RWPE2 (cell line): Measurements from ENCODE around the gene LTA4H.
A peak's percentile ranks its signal among the peaks of the same experiment; 100 is the strongest.

Experiments
- ATAC-seq: fragments of 200-7000 bp; cut with Tn5 transposase; 3 replicates; pipeline ENCODE4 v1.9.1; 2021; ENCODE audit warnings: low read depth
- DNase-seq: peaks from one replicate; pipeline ENCODE4 v3.0.0-alpha.2; 2020; ENCODE audit warnings: low spot score
- H3K27ac ChIP-seq: fragments of 450-650 bp; 2 replicates; pipeline ENCODE4 v1.5.1; 2017; ENCODE audit warnings: mild to moderate bottlenecking; ENCODE audit not compliant: poor library complexity, severe bottlenecking
- H3K27me3 ChIP-seq: fragments of 250-450 bp; sonication (Bioruptor Pico); 2 replicates; pipeline ENCODE4 v1.5.1; 2021; ENCODE audit warnings: mild to moderate bottlenecking, moderate library complexity; ENCODE audit not compliant: insufficient read depth, poor library complexity, severe bottlenecking
- H3K36me3 ChIP-seq: fragments of 250-450 bp; sonication (Bioruptor Pico); 2 replicates; pipeline ENCODE4 v1.5.1; 2020; ENCODE audit warnings: low read depth, mild to moderate bottlenecking, moderate library complexity
- H3K4me1 ChIP-seq: fragments of 250-450 bp; sonication (Bioruptor Pico); 2 replicates; pipeline ENCODE4 v1.5.1; 2021; ENCODE audit warnings: mild to moderate bottlenecking, moderate library complexity; ENCODE audit not compliant: insufficient read depth, poor library complexity, severe bottlenecking
- H3K4me3 ChIP-seq: fragments of 250-450 bp; sonication (Bioruptor Pico); 2 replicates; pipeline ENCODE4 v1.5.1; 2021; ENCODE audit warnings: mild to moderate bottlenecking, moderate library complexity; ENCODE audit not compliant: severe bottlenecking
- H3K9me3 ChIP-seq: fragments of 250-450 bp; sonication (Bioruptor Pico); 2 replicates; pipeline ENCODE4 v1.5.1; 2021; ENCODE audit warnings: mild to moderate bottlenecking, moderate library complexity; ENCODE audit not compliant: severe bottlenecking
- CTCF ChIP-seq: fragments of 450-650 bp; IDR thresholded peaks from one replicate; pipeline ENCODE4 v1.5.1; 2017; ENCODE audit warnings: mild to moderate bottlenecking, moderate library complexity; ENCODE audit not compliant: poor library complexity, severe bottlenecking

LTA4H gene

GRCh38 chr12:95999484-95999883 is 35.9 kb downstream of the LTA4H start:
- no peak for TF ChIP-seq CTCF
- peaks cover 38% of the 10 kb centered on the region for H3K36me3 ChIP-seq

GRCh38 chr12:95998611-95999286 is 36.6 kb downstream of the LTA4H start:
- Histone ChIP-seq H3K4me1 (no peaks in the 10 kb centered on the region), H3K27ac (no peak overlapping the region), H3K27me3 (no peaks in the 10 kb centered on the region), H3K9me3 (no peaks in the 10 kb centered on the region), H3K36me3 (peaks cover 32% of the 10 kb centered on the region), H3K4me3 (no peak overlapping the region)
- TF ChIP-seq CTCF: peak; percentile 51
- peak; percentile 64; the same call in 2 of the 3 replicates for ATAC-seq
- no peak for DNase-seq

More at GRCh38 chr12:95999484-95999883, 35.9 kb downstream of the LTA4H start:
- H3K4me3 ChIP-seq: no peak overlapping the region
- H3K27ac ChIP-seq: no peak overlapping the region
- no peaks in the 10 kb centered on the region for H3K9me3 ChIP-seq
- H3K4me1 ChIP-seq: no peaks in the 10 kb centered on the region
- ATAC-seq (no peak), DNase-seq (no peak)
- no peaks in the 10 kb centered on the region for H3K27me3 ChIP-seq

GRCh38 chr12:95997911-95998510 is 37.4 kb downstream of the LTA4H start:
- Histone ChIP-seq H3K9me3 (no peaks in the 10 kb centered on the region), H3K4me3 (no peak overlapping the region), H3K36me3 (peaks cover 25% of the 10 kb centered on the region), H3K27me3 (no peaks in the 10 kb centered on the region), H3K4me1 (no peaks in the 10 kb centered on the region), H3K27ac (no peak overlapping the region)
- DNase-seq (no peak), ATAC-seq (peak; percentile 31; the same call in 1 of the 3 replicates)
- TF ChIP-seq CTCF: no peak

- Histone ChIP-seq H3K9me3 (no peaks in the 10 kb centered on the region), H3K27me3 (no peaks in the 10 kb centered on the region), H3K4me3 (no peak overlapping the region), H3K27ac (no peak overlapping the region), H3K4me1 (no peaks in the 10 kb centered on the region), H3K36me3 (peaks cover 17% of the 10 kb centered on the region)
- no peak for TF ChIP-seq CTCF
- ATAC-seq (peak; percentile 19; the same call in 1 of the 3 replicates), DNase-seq (no peak)
These were observed 38.1 kb downstream of the LTA4H start for GRCh38 chr12:95997276-95997675.
